ENCODE measurements around the gene PIEZO1.

Gene PIEZO1

GRCh38 chr16:88699180-88699579 is 85.8 kb downstream of the PIEZO1 start:
- DNase-seq: no peak

GRCh38 chr16:88698646-88699045 is 86.4 kb downstream of the PIEZO1 start:
- DNase-seq: no peak

- no peak for DNase-seq
Observed at GRCh38 chr16:88697831-88698615, 87.0 kb downstream of the PIEZO1 start.

- DNase-seq: no peak
Observed at GRCh38 chr16:88697116-88697830, 87.7 kb downstream of the PIEZO1 start.

GRCh38 chr16:88696441-88696840 is 88.6 kb downstream of the PIEZO1 start:
- DNase-seq: no peak

GRCh38 chr16:88695753-88696152 is 89.3 kb downstream of the PIEZO1 start:
- no peak for DNase-seq

- DNase-seq: no peak
Observed at GRCh38 chr16:88695218-88695617, 89.8 kb downstream of the PIEZO1 start.

GRCh38 chr16:88694221-88695087 is 90.6 kb downstream of the PIEZO1 start:
- no peak for DNase-seq

- no peak for DNase-seq
Observed at GRCh38 chr16:88693420-88694177, 91.4 kb downstream of the PIEZO1 start.

GRCh38 chr16:88692861-88693260 is 92.2 kb downstream of the PIEZO1 start:
- DNase-seq: no peak

GRCh38 chr16:88691924-88692560 is 93.0 kb downstream of the PIEZO1 start:
- no peak for DNase-seq

GRCh38 chr16:88691129-88691813 is 93.7 kb downstream of the PIEZO1 start:
- no peak for DNase-seq

- DNase-seq: no peak
Observed at GRCh38 chr16:88690341-88691128, 94.5 kb downstream of the PIEZO1 start.

- DNase-seq: no peak
Observed at GRCh38 chr16:88688013-88688778, 96.8 kb downstream of the PIEZO1 start.

- DNase-seq: no peak
Observed at GRCh38 chr16:88687676-88688012, 97.4 kb downstream of the PIEZO1 start.

GRCh38 chr16:88687254-88687576 is 97.8 kb downstream of the PIEZO1 start:
- DNase-seq: no peak

- peak; percentile 33 for DNase-seq
Observed at GRCh38 chr16:88686439-88687253, 98.4 kb downstream of the PIEZO1 start, which contains the start of gene SNAI3. TSS of gene SNAI3 (minus strand) at chr16:88686507. CDS start at chr16:88686406, 101 bp downstream.

GRCh38 chr16:88686062-88686438 is 99.0 kb downstream of the PIEZO1 start:
- no peak for DNase-seq

Measured in T1000 (cell line).